Stimulated activated naive CD8-positive, alpha-beta T cell treated with anti-CD3 and anti-CD28 coated beads, Interleukin-15, amount 100 ng/mL, for 72 hours (primary cell): ENCODE data around the gene SSRP1.
"Not testable (repeated sequence)": the region's sequence is repeated elsewhere in the genome, so short reads cannot be mapped to it uniquely, and the experiment has no call there.

ENCODE experiments used
- ATAC-seq: fragments of 150-1000 bp; cut with Tn5 transposase; 2 replicates; pipeline ENCODE4 v1.10.0; 2021; ENCODE audit warnings: mild to moderate bottlenecking, moderate library complexity
- DNase-seq, 2 donors: peaks; one replicate each; pipeline ENCODE4 v3.0.0; 2021 to 2022
- H3K27ac Mint-ChIP-seq, 2 donors: one replicate each; pipeline ENCODE4 v1.8.0; 2022; ENCODE audit warnings: mild to moderate bottlenecking in 2 of 2, mixed read lengths in 2 of 2, moderate library complexity in 2 of 2
- H3K27me3 Mint-ChIP-seq: one replicate; pipeline ENCODE4 v1.8.0; 2022; ENCODE audit warnings: mixed read lengths
- H3K4me1 Mint-ChIP-seq: one replicate; pipeline ENCODE4 v1.8.0; 2022; ENCODE audit warnings: mild to moderate bottlenecking, mixed read lengths
- H3K4me3 Mint-ChIP-seq, 2 donors: one replicate each; pipeline ENCODE4 v1.8.0; 2022; ENCODE audit warnings: mild to moderate bottlenecking in 2 of 2, mixed read lengths in 2 of 2, moderate library complexity in 1 of 2
- H3K9me3 Mint-ChIP-seq, 2 donors: one replicate each; pipeline ENCODE4 v1.8.0; 2022; ENCODE audit warnings: mixed read lengths in 2 of 2

Gene SSRP1

GRCh38 chr11:57283231-57283990 is 52.3 kb downstream of the SSRP1 start:
- Mint-ChIP-seq H3K4me1 (no peaks in the 10 kb centered on the region), H3K9me3 (no peaks in the 10 kb centered on the region), H3K27me3 (peaks cover 6% of the 10 kb centered on the region), H3K27ac (no peak overlapping the region), H3K4me3 (no peak overlapping the region)
- no peak for ATAC-seq
- DNase-seq: no peak

DNA sequence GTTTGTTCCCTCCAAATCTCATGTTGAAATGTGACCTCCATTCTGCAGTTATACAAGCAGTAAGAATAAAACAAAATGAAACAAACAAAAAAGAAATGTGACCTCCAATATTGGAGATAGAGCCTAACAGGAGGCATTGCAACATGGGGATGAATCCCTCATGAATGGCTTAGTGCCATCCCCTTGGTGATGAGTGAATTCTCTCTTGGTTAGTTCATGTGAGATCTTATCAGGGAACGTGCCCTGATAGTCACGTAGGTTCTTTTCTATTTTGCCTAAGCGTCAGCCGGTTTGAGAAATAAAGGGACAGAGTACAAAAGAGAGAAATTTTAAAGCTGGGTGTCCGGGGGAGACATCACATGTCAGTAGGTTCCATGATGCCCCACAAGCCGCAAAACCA is 54.1 kb downstream of the SSRP1 start:
- H3K9me3 Mint-ChIP-seq, H3K4me1 Mint-ChIP-seq, ATAC-seq, H3K4me3 Mint-ChIP-seq, H3K27ac Mint-ChIP-seq, DNase-seq: not testable (repeated sequence)
- peaks cover 22% of the 10 kb centered on the region for H3K27me3 Mint-ChIP-seq

GRCh38 chr11:57279116-57279515 is 56.6 kb downstream of the SSRP1 start:
- peaks cover 6% of the 10 kb centered on the region for H3K4me1 Mint-ChIP-seq
- peaks cover 35% of the 10 kb centered on the region for H3K27me3 Mint-ChIP-seq
- no peak for ATAC-seq
- no peak overlapping the region for H3K4me3 Mint-ChIP-seq
- peaks cover 3 to 4% of the 10 kb centered on the region in 2 donors for H3K9me3 Mint-ChIP-seq
- no peak overlapping the region for H3K27ac Mint-ChIP-seq
- DNase-seq: no peak

GRCh38 chr11:57278721-57279095 is 57.0 kb downstream of the SSRP1 start:
- no peak overlapping the region for H3K27ac Mint-ChIP-seq
- H3K27me3 Mint-ChIP-seq: peaks cover 38% of the 10 kb centered on the region
- H3K4me1 Mint-ChIP-seq: peaks cover 6% of the 10 kb centered on the region
- H3K9me3 Mint-ChIP-seq: peaks cover 6 to 8% of the 10 kb centered on the region in 2 donors
- no peak for ATAC-seq
- no peak overlapping the region for H3K4me3 Mint-ChIP-seq
- no peak for DNase-seq

GRCh38 chr11:57277845-57278720 is 57.6 kb downstream of the SSRP1 start:
- Mint-ChIP-seq H3K4me1 (peaks cover 6% of the 10 kb centered on the region), H3K4me3 (no peak overlapping the region), H3K27me3 (peaks cover 38% of the 10 kb centered on the region), H3K9me3 (peaks cover 10 to 15% of the 10 kb centered on the region in 2 donors), H3K27ac (no peak overlapping the region)
- ATAC-seq (no peak), DNase-seq (peak; percentile 12 to 26)

DNA sequence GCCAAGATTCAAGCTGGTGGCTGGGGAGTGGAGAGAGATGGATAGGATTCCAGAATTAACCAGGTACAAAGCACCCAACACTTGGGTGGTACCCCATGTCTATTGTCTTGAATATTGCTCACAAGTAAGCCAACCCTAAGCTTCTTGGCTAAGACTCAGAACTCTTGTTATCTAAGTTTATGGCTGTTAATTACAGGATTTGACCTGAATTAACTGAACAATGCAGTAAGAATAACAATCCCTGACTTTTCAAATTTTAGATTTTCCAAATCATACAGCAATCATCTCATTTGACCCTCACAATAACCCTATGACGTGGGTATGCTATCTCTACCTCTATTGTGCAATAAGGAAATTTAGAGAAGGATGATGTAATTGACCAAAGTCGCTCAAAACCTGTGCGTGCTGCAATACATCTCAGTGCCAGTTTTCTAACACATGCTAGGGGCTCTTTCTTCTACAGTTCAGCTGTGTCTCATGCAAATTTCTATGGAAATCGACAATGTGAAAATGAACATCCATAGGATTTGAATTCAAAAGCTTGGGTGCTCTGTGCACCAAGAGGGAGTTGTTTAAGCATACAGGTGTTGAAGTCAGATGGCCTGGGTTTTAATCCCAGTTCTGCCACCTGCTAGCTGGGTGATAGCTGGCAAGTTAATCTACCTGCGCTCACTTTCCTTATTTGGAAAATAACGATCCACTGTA is 58.6 kb downstream of the SSRP1 start:
- no peak overlapping the region for H3K27ac Mint-ChIP-seq
- no peak for ATAC-seq
- H3K27me3 Mint-ChIP-seq: peaks cover 38% of the 10 kb centered on the region
- H3K9me3 Mint-ChIP-seq: peaks cover 13 to 18% of the 10 kb centered on the region in 2 donors
- H3K4me3 Mint-ChIP-seq: no peak overlapping the region
- no peak for DNase-seq
- H3K4me1 Mint-ChIP-seq: peaks cover 6% of the 10 kb centered on the region

GRCh38 chr11:57276169-57276970 is 59.3 kb downstream of the SSRP1 start:
- no peak for DNase-seq
- Mint-ChIP-seq H3K27me3 (peaks cover 38% of the 10 kb centered on the region), H3K4me3 (no peak overlapping the region), H3K27ac (no peak overlapping the region), H3K9me3 (peaks cover 18% of the 10 kb centered on the region in 2 donors), H3K4me1 (peaks cover 6% of the 10 kb centered on the region)
- ATAC-seq: no peak
